HFFc6 (cell line): ENCODE results near the gene SLC2A8. TPM values are rescaled to one million over a fixed set of nuclear protein-coding genes. Genes with fewer than 3 reads are reported as not detected.

Experiments
- DNase-seq: peaks from one replicate; pipeline ENCODE4 v3.0.0-alpha.2; 2018
- H3K27ac Mint-ChIP-seq: 2 replicates; pipeline ENCODE4 v1.8.0; 2020; ENCODE audit warnings: mild to moderate bottlenecking, mixed read lengths
- H3K27me3 Mint-ChIP-seq: 2 replicates; pipeline ENCODE4 v1.8.0; 2021; ENCODE audit warnings: mild to moderate bottlenecking, moderate library complexity, mixed read lengths; ENCODE audit not compliant: insufficient read depth
- H3K36me3 Mint-ChIP-seq: 2 replicates; pipeline ENCODE4 v1.8.0; 2021; ENCODE audit warnings: low read depth, mixed read lengths
- H3K4me1 Mint-ChIP-seq: 2 replicates; pipeline ENCODE4 v1.8.0; 2020; ENCODE audit warnings: low read depth, mixed read lengths
- H3K4me3 Mint-ChIP-seq: 2 replicates; pipeline ENCODE4 v1.8.0; 2020; ENCODE audit warnings: mild to moderate bottlenecking, moderate library complexity, mixed read lengths
- H3K9me3 Mint-ChIP-seq: 2 replicates; pipeline ENCODE4 v1.8.0; 2020; ENCODE audit warnings: mild to moderate bottlenecking, mixed read lengths
- total RNA-seq, 6 experiments: library from RNA; stranded (reverse); fragmentation: NEBNext Ultra II Directional; extraction: Animal tissue kit (Norgen Biotek cat#: 25700); gene quantifications; 2 replicates in 1 of 6; 3 replicates in 5 of 6; pipeline ENCODE4 v1.2.3, GENCODE V29; 2021
- TF ChIP-seq, protein P1 (sequence below): fragments of 200-600 bp; sonication (generic); IDR thresholded peaks from 2 replicates; pipeline ENCODE4 v1.5.0; 2021; ENCODE audit warnings: antibody characterized with exemption, mild to moderate bottlenecking

Gene SLC2A8
- total RNA-seq, 6 experiments from 2014 or later = 11.5 to 13.6 (median 12.5) TPM

DNA sequence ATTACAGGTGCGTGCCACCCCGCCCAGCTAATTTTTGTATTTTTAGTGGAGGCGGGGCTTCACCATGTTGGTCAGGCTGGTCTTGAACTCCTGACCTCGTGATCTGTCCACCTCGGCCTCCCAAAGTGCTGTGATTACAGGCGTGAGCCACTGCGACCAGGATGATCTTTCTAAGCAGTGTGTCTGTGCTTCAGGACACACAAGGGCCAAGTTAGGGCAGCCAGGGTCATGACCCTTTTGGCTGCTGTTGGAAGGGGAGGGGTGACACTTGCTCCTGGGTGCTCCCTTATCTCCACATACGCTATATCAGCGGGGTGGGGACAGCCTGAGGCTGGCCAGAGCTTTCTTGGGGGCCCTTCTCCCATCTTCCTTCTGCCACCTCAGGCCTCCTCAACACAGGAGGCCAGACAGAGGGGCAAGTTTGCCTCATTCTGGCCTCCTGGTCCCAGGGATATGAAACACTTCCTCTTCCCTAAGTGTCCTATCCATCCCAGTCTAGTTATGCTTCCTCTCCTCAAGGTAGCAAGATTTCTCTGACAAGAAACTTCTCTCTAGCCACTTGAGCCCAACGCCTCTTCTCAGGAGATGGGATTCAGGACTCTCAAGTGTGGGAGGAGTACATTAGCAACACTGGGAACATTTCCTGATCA is 25.3 kb downstream of the SLC2A8 start:
- H3K27ac Mint-ChIP-seq = no peak overlapping the region
- H3K4me3 Mint-ChIP-seq = peak overlapping the region; percentile 99
- peaks cover 12% of the 10 kb centered on the region for H3K36me3 Mint-ChIP-seq
- H3K9me3 Mint-ChIP-seq = no peaks in the 10 kb centered on the region
- H3K27me3 Mint-ChIP-seq = no peaks in the 10 kb centered on the region
- H3K4me1 Mint-ChIP-seq = peaks cover 45% of the 10 kb centered on the region
- TF ChIP-seq, protein P1, sequence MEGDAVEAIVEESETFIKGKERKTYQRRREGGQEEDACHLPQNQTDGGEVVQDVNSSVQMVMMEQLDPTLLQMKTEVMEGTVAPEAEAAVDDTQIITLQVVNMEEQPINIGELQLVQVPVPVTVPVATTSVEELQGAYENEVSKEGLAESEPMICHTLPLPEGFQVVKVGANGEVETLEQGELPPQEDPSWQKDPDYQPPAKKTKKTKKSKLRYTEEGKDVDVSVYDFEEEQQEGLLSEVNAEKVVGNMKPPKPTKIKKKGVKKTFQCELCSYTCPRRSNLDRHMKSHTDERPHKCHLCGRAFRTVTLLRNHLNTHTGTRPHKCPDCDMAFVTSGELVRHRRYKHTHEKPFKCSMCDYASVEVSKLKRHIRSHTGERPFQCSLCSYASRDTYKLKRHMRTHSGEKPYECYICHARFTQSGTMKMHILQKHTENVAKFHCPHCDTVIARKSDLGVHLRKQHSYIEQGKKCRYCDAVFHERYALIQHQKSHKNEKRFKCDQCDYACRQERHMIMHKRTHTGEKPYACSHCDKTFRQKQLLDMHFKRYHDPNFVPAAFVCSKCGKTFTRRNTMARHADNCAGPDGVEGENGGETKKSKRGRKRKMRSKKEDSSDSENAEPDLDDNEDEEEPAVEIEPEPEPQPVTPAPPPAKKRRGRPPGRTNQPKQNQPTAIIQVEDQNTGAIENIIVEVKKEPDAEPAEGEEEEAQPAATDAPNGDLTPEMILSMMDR = no peak
- DNase-seq = no peak

DNA sequence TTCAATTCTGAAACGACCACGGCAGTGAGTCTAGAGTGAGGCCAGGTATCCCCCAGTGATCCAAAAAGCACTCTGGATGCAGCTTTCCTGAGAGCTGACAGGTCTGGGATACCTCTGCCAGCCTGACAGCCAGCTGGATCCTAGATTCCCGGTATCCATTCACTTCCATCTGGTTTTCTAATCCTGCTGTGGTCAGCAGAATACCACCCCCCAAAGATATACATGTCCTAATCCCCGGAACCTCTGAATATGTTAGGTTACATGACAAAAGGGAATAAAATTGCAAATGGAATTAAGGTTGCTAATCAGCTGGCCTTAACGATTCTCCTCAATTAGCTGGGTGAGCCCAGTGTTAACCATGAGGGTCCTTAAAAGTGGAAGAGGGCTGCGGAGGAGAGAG is 25.8 kb downstream of the SLC2A8 start:
- H3K36me3 Mint-ChIP-seq = peaks cover 12% of the 10 kb centered on the region
- peak overlapping the region; percentile 99 for H3K4me3 Mint-ChIP-seq
- H3K27me3 Mint-ChIP-seq = no peaks in the 10 kb centered on the region
- no peak for DNase-seq
- peak overlapping the region; percentile 91 for H3K27ac Mint-ChIP-seq
- H3K9me3 Mint-ChIP-seq = no peaks in the 10 kb centered on the region
- H3K4me1 Mint-ChIP-seq = peaks cover 39% of the 10 kb centered on the region
- TF ChIP-seq, protein P1 = no peak

DNA sequence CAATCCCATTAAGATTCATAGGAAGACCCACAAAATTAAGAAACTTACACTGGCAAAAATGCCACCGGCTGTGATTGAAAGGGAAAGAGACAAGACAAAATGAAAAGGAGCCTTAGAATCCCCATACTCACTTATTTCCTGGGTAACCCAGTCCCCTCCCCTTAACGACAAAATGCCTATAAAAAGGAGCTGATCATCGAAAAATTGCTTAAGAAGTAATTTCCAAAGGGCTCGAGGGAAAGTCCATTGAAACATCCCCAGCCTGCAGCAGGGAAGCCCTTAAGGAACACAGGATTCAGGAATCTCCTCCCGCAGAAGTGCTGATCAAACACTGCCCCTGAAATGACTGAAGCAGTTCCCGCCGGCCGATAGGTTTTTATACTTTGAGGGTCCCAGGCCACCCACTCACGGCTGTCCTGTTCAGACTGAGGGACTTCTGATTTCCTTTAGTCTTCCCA is 26.5 kb downstream of the SLC2A8 start:
- Mint-ChIP-seq H3K4me1 (peaks cover 37% of the 10 kb centered on the region), H3K27ac (peak overlapping the region; percentile 91), H3K27me3 (no peaks in the 10 kb centered on the region), H3K9me3 (no peaks in the 10 kb centered on the region), H3K4me3 (peak overlapping the region; percentile 99), H3K36me3 (peaks cover 12% of the 10 kb centered on the region)
- DNase-seq = no peak
- TF ChIP-seq, protein P1 = no peak

DNA sequence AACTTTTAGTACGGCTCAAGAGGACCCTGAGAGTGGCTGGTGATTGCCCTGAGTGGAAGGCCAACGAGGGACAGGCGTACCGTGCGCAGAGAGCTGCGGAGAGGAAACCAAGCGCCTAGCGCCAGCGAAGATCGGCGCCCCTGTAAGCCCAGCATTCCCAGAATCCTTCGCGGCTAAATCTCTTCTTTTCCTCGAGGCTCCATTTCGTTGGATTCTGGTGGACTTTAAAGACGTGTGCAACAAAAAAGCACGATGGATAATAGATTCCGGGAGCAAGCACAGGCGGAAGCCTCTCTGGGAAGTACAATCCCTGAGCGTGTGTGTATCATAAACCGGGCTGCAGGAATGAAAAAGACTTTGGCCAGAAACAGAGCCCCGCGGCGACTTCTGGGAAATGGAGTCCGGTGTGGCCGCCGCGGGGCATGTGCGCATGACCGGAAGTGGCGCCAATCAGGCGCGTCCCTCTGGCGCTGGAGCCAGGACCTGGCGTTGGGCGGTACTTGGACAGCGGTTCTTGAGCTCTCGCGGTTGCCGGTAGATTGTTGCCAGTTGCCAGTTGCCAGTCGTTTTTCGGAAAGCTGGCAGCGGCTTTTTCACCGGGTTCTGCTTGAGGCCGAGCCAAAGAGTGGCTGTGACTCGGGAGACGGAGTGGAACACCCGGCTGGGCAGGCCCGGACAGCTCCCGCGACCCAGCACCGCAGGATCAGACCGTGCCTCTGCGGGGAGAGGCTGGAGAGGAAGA is 27.1 kb downstream of the SLC2A8 start, which contains the start of gene ZNF79:
TSS of gene ZNF79 (plus strand) at position 449 of the 742 bp plus-strand sequence. CDS start 406 bp downstream, outside the sequence.
- Mint-ChIP-seq H3K4me1 (peaks cover 37% of the 10 kb centered on the region), H3K9me3 (no peaks in the 10 kb centered on the region), H3K27ac (peak within 1 kb of the TSS; percentile 91), H3K36me3 (peaks cover 12% of the 10 kb centered on the region), H3K4me3 (peak within 1 kb of the TSS; percentile 99), H3K27me3 (no peaks in the 10 kb centered on the region)
- peak; percentile 93 for DNase-seq
- TF ChIP-seq, protein P1 = no peak

DNA sequence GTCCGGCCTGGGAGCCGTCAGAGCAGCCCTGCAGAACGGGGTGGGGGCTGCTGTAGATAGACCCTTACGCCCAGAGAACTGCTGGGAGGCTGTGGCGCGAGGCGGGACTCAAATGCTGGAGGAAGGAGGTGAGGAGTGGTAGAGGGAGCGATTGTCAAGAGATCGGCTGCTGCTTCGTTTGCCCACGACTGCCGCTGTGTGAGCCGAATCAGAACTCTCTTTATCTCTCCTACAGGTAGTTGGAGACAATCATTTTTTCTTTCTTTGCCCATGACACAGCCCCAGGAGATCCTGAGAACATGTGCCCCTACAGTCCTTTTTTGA is 27.7 kb downstream of the SLC2A8 start:
- TF ChIP-seq, protein P1 = no peak
- peak overlapping the region; percentile 91 for H3K27ac Mint-ChIP-seq
- peak overlapping the region; percentile 99 for H3K4me3 Mint-ChIP-seq
- no peaks in the 10 kb centered on the region for H3K27me3 Mint-ChIP-seq
- H3K9me3 Mint-ChIP-seq = no peaks in the 10 kb centered on the region
- no peak for DNase-seq
- peaks cover 12% of the 10 kb centered on the region for H3K36me3 Mint-ChIP-seq
- H3K4me1 Mint-ChIP-seq = peaks cover 37% of the 10 kb centered on the region
